Activated CD8-positive, alpha-beta T cell treated with anti-CD3 and anti-CD28 coated beads for 36 hours (primary cell): Measurements from ENCODE around the gene CARS1. TPM values are rescaled to one million over a fixed set of nuclear protein-coding genes. Genes with fewer than 3 reads are reported as not detected.
"Not testable (repeated sequence)": the region's sequence is repeated elsewhere in the genome, so short reads cannot be mapped to it uniquely, and the experiment has no call there.

Experiments used
- ATAC-seq: fragments of 200-7000 bp; cut with Tn5 transposase; one replicate; pipeline ENCODE4 v1.10.0; 2021; ENCODE audit warnings: mild to moderate bottlenecking, moderate library complexity
- CTCF ChIA-PET: fragments of 350-600 bp; sonication (Branson Sonifier 250); formaldehyde crosslinking; loops from one replicate; lab custom pipeline; 2021; ENCODE audit warnings: antibody characterized with exemption; lab: Charles Lee
- POLR2A ChIA-PET: fragments of 350-600 bp; sonication (Branson Sonifier 250); formaldehyde crosslinking; loops from one replicate; lab custom pipeline; 2021; ENCODE audit warnings: antibody characterized with exemption; lab: Charles Lee
- DNase-seq: peaks from one replicate; pipeline ENCODE4 v3.0.0-alpha.2; 2020
- H3K27ac Mint-ChIP-seq: one replicate; pipeline ENCODE4 v1.8.0; 2021; ENCODE audit warnings: mild to moderate bottlenecking, mixed read lengths
- H3K27me3 Mint-ChIP-seq: one replicate; pipeline ENCODE4 v1.8.0; 2021; ENCODE audit warnings: mixed read lengths
- H3K36me3 Mint-ChIP-seq: one replicate; pipeline ENCODE4 v1.8.0; 2021; ENCODE audit warnings: low read depth, mixed read lengths
- H3K4me1 Mint-ChIP-seq: one replicate; pipeline ENCODE4 v1.8.0; 2021; ENCODE audit warnings: low read depth, mixed read lengths
- H3K4me3 Mint-ChIP-seq: one replicate; pipeline ENCODE4 v1.8.0; 2021; ENCODE audit warnings: mild to moderate bottlenecking, moderate library complexity, mixed read lengths
- H3K9me3 Mint-ChIP-seq: one replicate; pipeline ENCODE4 v1.8.0; 2021; ENCODE audit warnings: mixed read lengths
- intact Hi-C: fragments of 100-400 bp; cut with micrococcal nuclease; formaldehyde crosslinking; loops from one replicate; pipeline ENCODE4 v1.10.0; 2022
- total RNA-seq, 2 experiments: library from RNA; stranded (reverse); gene quantifications; one replicate each; pipeline ENCODE4 v1.2.3, GENCODE V29; 2021
- TF ChIP-seq, protein P1 (sequence below): fragments of 200-600 bp; IDR thresholded peaks from one replicate; pipeline ENCODE4 v1.8.0; 2022; ENCODE audit warnings: antibody characterized with exemption, mild to moderate bottlenecking

Gene CARS1
- total RNA-seq, 2 experiments from 2014 or later = 82.7 to 88.2 TPM

DNA sequence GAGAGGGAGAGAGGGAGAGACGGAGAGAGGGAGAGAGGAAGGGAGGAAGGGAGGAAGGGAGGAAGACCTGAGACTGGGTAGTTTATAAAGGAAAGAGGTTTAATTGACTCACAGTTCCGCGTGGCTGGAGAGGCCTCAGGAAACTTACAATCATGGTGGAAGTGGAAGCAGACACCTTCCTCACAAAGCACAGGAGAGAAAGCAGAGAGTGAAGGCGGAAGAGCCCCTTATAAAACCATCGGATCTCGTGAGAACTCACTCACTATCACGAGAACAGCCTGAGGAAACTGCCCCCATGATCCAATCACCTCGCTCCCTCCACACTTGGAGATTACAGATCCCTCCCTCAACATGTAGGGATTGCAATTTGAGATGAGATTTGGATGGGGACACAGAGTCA, 12.2 kb upstream of the CARS1 start:
- ChIA-PET CTCF (no interaction called here), POLR2A (no interaction called here)
- ATAC-seq = no peak
- Mint-ChIP-seq H3K4me1 (no peaks in the 10 kb centered on the region), H3K4me3 (no peak overlapping the region), H3K9me3 (no peaks in the 10 kb centered on the region), H3K27me3 (peaks cover 5% of the 10 kb centered on the region), H3K36me3 (no peaks in the 10 kb centered on the region), H3K27ac (no peak overlapping the region)
- TF ChIP-seq, protein P1, sequence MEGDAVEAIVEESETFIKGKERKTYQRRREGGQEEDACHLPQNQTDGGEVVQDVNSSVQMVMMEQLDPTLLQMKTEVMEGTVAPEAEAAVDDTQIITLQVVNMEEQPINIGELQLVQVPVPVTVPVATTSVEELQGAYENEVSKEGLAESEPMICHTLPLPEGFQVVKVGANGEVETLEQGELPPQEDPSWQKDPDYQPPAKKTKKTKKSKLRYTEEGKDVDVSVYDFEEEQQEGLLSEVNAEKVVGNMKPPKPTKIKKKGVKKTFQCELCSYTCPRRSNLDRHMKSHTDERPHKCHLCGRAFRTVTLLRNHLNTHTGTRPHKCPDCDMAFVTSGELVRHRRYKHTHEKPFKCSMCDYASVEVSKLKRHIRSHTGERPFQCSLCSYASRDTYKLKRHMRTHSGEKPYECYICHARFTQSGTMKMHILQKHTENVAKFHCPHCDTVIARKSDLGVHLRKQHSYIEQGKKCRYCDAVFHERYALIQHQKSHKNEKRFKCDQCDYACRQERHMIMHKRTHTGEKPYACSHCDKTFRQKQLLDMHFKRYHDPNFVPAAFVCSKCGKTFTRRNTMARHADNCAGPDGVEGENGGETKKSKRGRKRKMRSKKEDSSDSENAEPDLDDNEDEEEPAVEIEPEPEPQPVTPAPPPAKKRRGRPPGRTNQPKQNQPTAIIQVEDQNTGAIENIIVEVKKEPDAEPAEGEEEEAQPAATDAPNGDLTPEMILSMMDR = no peak
- DNase-seq = no peak
- intact Hi-C loops = no loop called here

DNA sequence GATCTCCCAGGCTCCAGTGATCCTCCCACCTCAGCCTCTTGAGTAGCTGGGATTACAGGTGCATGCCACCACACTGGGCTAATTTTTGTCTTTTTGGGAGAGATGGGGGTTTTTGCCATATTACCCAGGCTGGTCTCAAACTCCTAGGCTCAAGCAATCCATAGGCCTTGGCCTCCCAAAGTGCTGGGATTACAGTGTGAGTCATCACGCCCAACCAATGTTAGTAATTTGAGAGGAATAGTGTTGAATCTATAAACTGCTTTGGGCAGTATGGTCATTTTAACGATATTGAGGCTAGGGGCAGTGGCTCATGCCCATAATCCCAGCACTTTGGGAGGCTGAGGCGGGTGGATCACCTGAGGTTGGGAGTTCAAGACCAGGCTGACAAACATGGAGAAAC, 9.1 kb upstream of the CARS1 start:
- CTCF ChIA-PET = not testable (repeated sequence)

DNA sequence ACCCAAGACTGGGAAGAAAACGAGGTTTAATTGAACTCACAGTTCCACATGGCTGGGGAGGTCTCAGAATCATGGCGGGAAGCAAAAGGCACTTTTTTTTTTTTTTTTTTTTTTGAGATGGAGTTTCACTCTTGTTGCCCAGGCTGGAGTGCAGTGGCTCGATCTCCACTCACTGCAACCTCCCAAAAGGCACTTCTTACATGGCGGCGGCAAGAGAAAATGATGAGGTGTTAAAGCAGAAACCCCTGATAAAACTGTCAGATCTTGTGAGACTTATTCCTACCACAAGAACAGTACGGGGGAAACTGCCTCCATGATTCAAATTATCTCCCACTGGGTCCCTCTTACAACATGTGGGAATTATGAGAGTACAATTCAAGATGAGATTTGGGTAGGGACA, 7.5 kb upstream of the CARS1 start:
- H3K9me3 Mint-ChIP-seq, POLR2A ChIA-PET, ATAC-seq, CTCF ChIA-PET, DNase-seq, H3K4me1 Mint-ChIP-seq, intact Hi-C loops, H3K36me3 Mint-ChIP-seq, H3K4me3 Mint-ChIP-seq, H3K27me3 Mint-ChIP-seq, H3K27ac Mint-ChIP-seq: not testable (repeated sequence)

More for the DNA sequence above, 9.1 kb upstream of the CARS1 start:
- H3K27me3 Mint-ChIP-seq, POLR2A ChIA-PET, H3K9me3 Mint-ChIP-seq, H3K4me1 Mint-ChIP-seq, DNase-seq, H3K36me3 Mint-ChIP-seq, H3K27ac Mint-ChIP-seq, H3K4me3 Mint-ChIP-seq, intact Hi-C loops, ATAC-seq: not testable (repeated sequence)

DNA sequence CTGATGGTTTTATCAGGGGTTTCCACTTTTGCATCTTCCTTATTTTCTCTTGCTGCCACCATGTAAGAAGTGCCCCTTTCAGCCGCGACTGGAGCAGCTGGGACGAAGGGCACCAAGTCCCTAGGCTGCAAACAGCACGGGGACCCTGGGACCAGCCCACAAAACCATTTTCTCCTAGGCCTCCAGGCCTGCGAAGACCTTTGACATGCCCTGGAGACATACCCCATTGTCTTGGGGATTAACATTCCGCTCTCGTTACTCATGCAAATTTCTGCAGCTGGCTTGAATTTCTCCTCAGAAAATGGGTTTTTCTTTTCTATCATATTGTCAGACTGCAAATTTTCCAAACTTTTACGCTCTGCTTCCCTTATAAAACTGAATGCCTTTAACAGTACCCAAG, 6.7 kb upstream of the CARS1 start:
- ATAC-seq, intact Hi-C loops, H3K4me3 Mint-ChIP-seq, POLR2A ChIA-PET, H3K27me3 Mint-ChIP-seq, H3K4me1 Mint-ChIP-seq, H3K9me3 Mint-ChIP-seq, H3K36me3 Mint-ChIP-seq, DNase-seq, H3K27ac Mint-ChIP-seq: not testable (repeated sequence)
- CTCF ChIA-PET = interaction anchor here (0.8 kb wide), 1 partner anchor 28 kb away, joined by 3 read pairs; no protein-coding TSS in a partner anchor

DNA sequence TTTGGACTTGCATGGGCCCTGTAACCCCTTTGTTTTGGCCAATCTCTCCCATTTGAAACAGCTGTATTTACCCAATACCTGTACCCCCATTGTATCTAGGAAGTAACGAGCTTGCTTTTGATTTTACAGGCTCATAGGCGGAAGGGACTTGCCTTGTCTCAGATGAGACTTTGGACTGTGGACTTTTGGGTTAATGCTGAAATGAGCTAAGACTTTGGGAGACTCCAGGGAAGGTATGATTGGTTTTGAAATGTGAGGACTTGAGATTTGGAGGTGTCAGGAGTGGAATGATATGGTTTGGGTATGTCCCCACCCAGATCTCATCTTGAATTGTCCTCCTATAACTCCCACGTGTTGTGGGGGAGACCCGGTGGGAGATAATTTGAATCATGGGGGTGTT, 6.2 kb upstream of the CARS1 start:
- POLR2A ChIA-PET, H3K4me1 Mint-ChIP-seq, intact Hi-C loops, H3K9me3 Mint-ChIP-seq, H3K27me3 Mint-ChIP-seq, H3K4me3 Mint-ChIP-seq, DNase-seq, H3K27ac Mint-ChIP-seq, H3K36me3 Mint-ChIP-seq, ATAC-seq: not testable (repeated sequence)
- CTCF ChIA-PET = interaction anchor here (0.8 kb wide), 1 partner anchor 28 kb away, joined by 3 read pairs; no protein-coding TSS in a partner anchor

DNA sequence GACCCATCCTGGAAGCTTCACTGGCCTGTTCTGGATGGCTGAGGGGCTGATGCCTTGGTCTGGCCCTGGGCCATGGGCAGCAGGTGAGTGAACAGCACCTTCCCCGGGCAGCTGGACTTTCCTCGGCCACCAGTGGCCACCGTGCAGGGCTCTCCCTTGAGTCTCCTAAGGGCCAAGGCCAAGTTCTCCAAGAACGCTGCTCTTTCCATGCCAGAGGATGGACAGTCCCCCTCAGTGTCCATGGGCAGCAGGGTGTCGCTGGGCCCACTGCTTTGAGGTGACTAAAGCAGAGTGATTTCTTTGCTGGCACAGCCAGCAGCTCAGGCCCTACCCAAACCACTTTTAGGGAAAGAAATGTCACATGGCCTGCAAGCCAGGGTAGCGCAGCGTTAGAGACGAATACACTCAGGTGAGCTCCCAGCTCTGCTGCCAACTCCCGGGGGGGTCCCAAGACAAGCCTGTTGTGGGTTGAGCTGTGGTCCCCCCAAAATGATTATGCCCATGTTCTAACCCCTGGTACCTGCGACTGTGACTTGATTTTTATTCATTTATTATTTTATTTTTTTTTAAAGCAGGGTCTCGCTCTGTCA, 3.3 kb upstream of the CARS1 start:
- TF ChIP-seq, protein P1 = no peak
- H3K9me3 Mint-ChIP-seq = no peaks in the 10 kb centered on the region
- H3K27me3 Mint-ChIP-seq = peaks cover 10% of the 10 kb centered on the region
- DNase-seq = no peak
- H3K4me3 Mint-ChIP-seq = no peak overlapping the region
- CTCF ChIA-PET = interaction anchor here (1.4 kb wide), 1 partner anchor 31 kb away, joined by 3 read pairs; no protein-coding TSS in a partner anchor
- intact Hi-C loops = no loop called here
- H3K4me1 Mint-ChIP-seq = peaks cover 13% of the 10 kb centered on the region
- POLR2A ChIA-PET = no interaction called here
- no peak overlapping the region for H3K27ac Mint-ChIP-seq
- no peak for ATAC-seq
- peaks cover 4% of the 10 kb centered on the region for H3K36me3 Mint-ChIP-seq
